ENCODE results near the gene NAGLU.
A peak's percentile ranks its signal among the peaks of the same experiment; 100 is the strongest.
"Not testable (repeated sequence)": the region's sequence is repeated elsewhere in the genome, so short reads cannot be mapped to it uniquely, and the experiment has no call there.

NAGLU gene

DNA sequence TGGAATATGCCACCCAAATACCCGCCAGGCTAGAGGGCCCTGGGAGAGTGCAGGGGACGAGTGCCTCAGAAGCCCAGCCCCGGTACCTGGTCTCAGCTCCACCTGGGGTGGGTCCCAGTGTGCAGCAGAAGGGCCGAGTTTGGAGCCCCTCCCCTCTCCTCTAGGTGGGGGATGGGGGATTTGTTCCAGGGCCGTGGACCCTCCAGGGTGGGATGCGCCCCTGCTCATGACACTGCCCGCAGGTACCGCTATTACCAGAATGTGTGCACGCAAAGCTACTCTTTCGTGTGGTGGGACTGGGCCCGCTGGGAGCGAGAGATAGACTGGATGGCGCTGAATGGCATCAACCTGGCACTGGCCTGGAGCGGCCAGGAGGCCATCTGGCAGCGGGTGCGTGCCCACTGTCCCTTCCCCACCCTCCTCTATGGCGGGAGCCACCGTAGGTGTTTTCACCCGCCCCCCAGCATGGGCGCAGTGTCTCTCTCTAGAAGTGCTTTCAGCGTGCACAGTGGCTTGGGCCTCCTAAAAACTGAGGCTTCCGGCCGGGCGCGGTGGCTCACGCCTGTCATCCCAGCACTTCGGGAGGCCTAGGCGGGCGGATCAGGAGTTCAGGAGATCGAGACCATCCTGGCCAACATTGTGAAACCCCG lies 1.2 kb downstream of the NAGLU start:
- TF ChIP-seq, protein P1, sequence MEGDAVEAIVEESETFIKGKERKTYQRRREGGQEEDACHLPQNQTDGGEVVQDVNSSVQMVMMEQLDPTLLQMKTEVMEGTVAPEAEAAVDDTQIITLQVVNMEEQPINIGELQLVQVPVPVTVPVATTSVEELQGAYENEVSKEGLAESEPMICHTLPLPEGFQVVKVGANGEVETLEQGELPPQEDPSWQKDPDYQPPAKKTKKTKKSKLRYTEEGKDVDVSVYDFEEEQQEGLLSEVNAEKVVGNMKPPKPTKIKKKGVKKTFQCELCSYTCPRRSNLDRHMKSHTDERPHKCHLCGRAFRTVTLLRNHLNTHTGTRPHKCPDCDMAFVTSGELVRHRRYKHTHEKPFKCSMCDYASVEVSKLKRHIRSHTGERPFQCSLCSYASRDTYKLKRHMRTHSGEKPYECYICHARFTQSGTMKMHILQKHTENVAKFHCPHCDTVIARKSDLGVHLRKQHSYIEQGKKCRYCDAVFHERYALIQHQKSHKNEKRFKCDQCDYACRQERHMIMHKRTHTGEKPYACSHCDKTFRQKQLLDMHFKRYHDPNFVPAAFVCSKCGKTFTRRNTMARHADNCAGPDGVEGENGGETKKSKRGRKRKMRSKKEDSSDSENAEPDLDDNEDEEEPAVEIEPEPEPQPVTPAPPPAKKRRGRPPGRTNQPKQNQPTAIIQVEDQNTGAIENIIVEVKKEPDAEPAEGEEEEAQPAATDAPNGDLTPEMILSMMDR (IDR thresholded peaks at IDR 0.05; ENCODE audit: borderline replicate concordance, insufficient read depth, low read depth, low read length) = no peak
- peak overlapping the region; percentile 52 for H3K4me3 ChIP-seq (ENCODE audit: low read depth, low read length)

DNA sequence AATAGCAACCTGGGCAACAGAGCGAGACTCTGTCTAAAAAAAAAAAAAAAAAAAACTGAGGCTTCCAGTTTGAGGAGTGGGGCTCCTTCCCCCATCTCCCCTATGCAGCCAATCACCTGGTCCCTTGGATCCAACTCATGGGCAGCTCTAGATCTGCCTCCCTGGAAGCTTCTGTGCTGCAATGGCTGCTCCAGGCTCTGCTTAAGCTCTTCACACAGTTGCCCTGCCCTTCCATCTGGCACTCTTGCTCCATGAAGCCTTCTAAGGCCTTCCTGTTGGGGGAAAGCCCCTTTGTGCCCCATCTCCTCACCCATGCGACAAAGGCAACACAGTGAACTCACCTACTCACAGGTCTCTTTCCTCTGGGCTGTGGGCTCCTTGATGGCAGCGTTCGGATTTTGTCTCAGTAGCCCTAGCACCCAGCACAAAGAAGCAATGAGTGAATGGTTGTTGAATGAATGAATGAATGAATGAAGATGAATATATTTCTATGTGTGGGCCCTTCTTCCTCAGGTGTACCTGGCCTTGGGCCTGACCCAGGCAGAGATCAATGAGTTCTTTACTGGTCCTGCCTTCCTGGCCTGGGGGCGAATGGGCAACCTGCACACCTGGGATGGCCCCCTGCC lies 1.9 kb downstream of the NAGLU start:
- H3K4me3 ChIP-seq (ENCODE audit: low read depth, low read length) = no peak overlapping the region

DNA sequence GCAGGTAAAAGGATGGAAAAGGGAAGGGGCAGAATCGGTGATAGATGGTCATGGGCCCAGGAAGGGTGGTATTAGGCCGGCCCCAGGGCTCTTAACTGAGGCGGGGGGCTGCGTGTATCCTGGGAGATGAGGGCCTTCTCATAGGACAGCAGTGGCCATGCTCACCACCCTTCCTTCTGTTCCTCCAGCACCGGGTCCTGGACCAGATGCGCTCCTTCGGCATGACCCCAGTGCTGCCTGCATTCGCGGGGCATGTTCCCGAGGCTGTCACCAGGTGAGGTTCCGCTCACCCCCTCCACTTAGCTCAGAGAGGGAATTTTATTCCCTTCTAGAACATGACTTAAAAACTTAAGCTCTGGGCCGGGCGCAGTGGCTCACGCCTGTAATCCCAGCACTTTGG lies 2.4 kb downstream of the NAGLU start:
- TF ChIP-seq, protein P1 (IDR thresholded peaks at IDR 0.05; ENCODE audit: borderline replicate concordance, insufficient read depth, low read depth, low read length) = no peak
- H3K4me3 ChIP-seq (ENCODE audit: low read depth, low read length) = no peak overlapping the region

More for the DNA sequence above, 1.9 kb downstream of the NAGLU start:
- TF ChIP-seq, protein P1 (IDR thresholded peaks at IDR 0.05; ENCODE audit: borderline replicate concordance, insufficient read depth, low read depth, low read length) = no peak

DNA sequence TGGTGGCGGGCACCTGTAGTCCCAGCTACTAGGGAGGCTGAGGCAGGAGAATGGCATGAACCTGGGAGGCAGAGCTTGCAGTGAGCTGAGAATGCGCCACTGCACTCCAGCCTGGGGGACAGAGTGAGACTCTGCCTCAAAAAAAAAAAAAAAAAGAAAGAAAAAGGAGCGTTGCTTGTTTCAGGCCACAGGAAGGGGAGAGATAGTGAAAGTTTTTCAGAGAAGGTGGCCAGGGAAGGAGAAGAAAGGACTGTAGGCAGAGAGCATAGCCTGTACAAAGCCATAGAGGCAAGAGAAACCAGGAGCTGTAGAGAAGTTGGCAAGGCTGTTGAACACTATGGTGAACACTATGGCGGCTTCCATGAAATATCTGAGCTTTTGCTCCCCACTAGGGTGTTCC lies 4.5 kb downstream of the NAGLU start:
- H3K4me3 ChIP-seq (ENCODE audit: low read depth, low read length) = not testable (repeated sequence)

DNA sequence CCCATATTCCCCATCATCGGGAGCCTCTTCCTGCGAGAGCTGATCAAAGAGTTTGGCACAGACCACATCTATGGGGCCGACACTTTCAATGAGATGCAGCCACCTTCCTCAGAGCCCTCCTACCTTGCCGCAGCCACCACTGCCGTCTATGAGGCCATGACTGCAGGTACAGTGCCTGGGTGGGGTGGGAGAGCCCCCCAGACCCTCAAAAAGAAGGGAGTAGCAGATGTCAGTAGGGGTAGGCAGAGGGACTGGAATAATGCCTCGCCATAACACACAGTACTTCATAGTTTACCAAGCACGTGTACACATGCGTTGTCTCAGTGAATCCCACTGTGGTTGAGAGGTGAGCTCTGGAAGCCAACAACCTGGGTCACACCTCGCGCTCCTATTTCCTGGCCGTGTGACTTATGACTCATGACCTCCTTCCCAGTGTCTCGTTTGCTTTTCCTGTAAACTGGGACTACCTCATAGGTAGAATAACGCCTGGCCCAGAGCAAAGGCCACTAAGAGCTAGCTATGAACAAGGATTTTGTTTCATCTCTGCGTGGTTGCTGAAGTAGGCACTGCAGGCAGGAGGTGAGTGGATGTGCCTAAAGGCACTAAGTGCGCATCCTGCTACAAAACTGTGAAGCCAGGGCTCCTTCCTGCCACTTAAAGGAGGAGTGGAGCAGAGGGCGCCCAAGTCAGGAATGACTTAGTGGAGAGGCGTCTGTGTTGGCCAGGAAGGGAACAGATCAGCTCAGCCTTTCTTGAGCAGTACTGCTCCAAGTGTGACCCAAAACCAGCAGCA lies 5.2 kb downstream of the NAGLU start:
- no peak overlapping the region for H3K4me3 ChIP-seq (ENCODE audit: low read depth, low read length)
- TF ChIP-seq, protein P1 (IDR thresholded peaks at IDR 0.05; ENCODE audit: borderline replicate concordance, insufficient read depth, low read depth, low read length) = no peak

DNA sequence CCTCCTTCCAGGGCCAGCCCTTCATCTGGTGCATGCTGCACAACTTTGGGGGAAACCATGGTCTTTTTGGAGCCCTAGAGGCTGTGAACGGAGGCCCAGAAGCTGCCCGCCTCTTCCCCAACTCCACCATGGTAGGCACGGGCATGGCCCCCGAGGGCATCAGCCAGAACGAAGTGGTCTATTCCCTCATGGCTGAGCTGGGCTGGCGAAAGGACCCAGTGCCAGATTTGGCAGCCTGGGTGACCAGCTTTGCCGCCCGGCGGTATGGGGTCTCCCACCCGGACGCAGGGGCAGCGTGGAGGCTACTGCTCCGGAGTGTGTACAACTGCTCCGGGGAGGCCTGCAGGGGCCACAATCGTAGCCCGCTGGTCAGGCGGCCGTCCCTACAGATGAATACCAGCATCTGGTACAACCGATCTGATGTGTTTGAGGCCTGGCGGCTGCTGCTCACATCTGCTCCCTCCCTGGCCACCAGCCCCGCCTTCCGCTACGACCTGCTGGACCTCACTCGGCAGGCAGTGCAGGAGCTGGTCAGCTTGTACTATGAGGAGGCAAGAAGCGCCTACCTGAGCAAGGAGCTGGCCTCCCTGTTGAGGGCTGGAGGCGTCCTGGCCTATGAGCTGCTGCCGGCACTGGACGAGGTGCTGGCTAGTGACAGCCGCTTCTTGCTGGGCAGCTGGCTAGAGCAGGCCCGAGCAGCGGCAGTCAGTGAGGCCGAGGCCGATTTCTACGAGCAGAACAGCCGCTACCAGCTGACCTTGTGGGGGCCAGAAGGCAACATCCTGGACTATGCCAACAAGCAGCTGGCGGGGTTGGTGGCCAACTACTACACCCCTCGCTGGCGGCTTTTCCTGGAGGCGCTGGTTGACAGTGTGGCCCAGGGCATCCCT lies 7.4 kb downstream of the NAGLU start:
- TF ChIP-seq, protein P1 (IDR thresholded peaks at IDR 0.05; ENCODE audit: borderline replicate concordance, insufficient read depth, low read depth, low read length) = no peak
- no peak overlapping the region for H3K4me3 ChIP-seq (ENCODE audit: low read depth, low read length)

DNA sequence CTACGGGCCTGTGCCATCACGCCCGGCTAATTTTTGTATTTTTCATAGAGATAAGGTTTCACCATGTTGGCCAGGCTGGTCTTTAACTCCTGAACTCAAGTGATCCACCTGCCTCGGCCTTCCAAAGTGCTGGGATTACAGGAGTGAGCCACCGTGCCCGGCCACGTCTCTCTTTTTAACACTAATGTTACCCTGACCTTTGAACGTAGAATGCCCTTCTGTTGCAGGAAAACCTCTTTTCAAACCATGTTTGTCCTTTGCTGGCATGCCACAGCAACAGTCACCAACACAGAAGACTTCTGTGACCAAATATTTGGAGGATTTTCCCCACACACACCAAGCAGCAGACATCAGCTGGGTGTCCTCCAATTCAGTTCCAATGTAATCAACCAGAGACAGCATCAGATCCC lies 8.8 kb downstream of the NAGLU start:
- TF ChIP-seq, protein P1 (IDR thresholded peaks at IDR 0.05; ENCODE audit: borderline replicate concordance, insufficient read depth, low read depth, low read length) = no peak
- H3K4me3 ChIP-seq (ENCODE audit: low read depth, low read length) = no peak overlapping the region

DNA sequence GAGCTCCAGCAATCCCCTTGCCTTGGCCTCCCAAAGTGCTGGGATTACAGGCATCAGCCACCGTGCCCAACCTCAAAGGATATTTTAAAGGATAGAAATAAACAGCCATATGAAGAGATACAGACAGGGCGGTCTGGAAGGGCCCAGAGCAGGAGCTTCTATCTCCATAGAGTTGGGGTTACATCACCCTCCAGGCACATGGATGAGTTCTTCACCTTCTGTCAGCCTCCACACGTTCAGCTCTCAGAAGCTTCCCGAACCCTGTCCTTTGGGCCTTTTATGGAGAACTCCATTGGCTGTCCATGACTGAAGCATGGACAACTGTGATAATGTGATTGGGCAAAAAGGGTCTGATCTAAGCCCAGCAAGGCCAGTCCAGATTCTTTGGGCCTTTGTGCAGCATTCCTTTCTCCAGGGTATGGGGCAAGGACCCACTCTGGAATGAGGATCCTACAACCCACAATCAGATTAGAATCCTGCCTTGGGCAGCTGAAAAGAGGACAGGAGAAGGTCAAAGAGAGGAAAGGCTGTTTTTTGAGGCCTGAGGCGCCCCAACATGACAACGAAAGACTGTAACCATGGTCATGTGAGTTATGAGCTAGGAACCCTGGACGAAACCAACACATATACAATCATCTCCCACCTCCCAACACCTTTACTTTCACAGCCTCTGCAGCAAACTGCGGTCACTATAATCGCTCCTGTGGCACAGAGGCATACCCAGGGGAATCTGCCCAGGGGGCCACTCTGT lies 9.9 kb downstream of the NAGLU start:
- H3K4me3 ChIP-seq (ENCODE audit: low read depth, low read length) = not testable (repeated sequence)

Data from GM12875 (cell line).